ENCODE results near the gene TNS4.

DNA sequence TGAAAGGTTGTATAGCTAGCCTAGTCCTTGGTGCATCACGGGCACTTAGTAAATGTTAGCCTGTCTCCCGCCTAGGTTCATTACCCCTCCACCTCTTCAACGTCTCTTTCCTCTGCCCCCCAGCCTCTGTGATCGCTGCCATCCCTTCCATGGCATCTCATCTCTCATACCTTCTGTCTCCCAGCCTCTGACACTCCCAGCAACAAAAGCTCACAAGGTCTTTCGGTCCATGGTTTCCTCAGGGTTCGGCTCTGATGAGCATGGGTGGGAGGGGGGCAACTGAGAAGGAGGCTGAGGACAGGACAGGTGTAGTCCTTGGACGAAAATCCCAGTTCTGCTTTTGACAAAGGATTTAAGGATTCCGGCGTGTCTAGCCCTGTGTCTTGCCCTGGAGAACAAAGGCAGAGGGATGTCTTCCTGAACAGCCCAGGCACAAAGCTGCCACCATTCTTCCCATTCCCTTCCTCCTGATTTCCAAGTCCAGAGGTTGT is 47.1 kb upstream of the TNS4 start:
- TF ChIP-seq, protein P1, sequence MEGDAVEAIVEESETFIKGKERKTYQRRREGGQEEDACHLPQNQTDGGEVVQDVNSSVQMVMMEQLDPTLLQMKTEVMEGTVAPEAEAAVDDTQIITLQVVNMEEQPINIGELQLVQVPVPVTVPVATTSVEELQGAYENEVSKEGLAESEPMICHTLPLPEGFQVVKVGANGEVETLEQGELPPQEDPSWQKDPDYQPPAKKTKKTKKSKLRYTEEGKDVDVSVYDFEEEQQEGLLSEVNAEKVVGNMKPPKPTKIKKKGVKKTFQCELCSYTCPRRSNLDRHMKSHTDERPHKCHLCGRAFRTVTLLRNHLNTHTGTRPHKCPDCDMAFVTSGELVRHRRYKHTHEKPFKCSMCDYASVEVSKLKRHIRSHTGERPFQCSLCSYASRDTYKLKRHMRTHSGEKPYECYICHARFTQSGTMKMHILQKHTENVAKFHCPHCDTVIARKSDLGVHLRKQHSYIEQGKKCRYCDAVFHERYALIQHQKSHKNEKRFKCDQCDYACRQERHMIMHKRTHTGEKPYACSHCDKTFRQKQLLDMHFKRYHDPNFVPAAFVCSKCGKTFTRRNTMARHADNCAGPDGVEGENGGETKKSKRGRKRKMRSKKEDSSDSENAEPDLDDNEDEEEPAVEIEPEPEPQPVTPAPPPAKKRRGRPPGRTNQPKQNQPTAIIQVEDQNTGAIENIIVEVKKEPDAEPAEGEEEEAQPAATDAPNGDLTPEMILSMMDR (IDR thresholded peaks at IDR 0.05): no peak
- TF ChIP-seq ZFX (IDR thresholded peaks at IDR 0.05; ENCODE audit: borderline replicate concordance): no peak

All from 22Rv1 (cell line).